Measurements from ENCODE around the gene ARHGAP12.
"Not testable (repeated sequence)": the region's sequence is repeated elsewhere in the genome, so short reads cannot be mapped to it uniquely, and the experiment has no call there.

Gene ARHGAP12

GRCh38 chr10:31896968-31897384 is 31.7 kb downstream of the ARHGAP12 start:
- Mint-ChIP-seq H3K4me3 (no peak overlapping the region), H3K36me3 (ENCODE audit: low read depth) (peaks cover 6% of the 10 kb centered on the region), H3K27ac (no peak overlapping the region), H3K27me3 (ENCODE audit: low read depth) (no peaks in the 10 kb centered on the region), H3K9me3 (no peaks in the 10 kb centered on the region), H3K4me1 (ENCODE audit: low read depth) (no peaks in the 10 kb centered on the region)
- no peak for DNase-seq (ENCODE audit: low spot score)

- H3K36me3 Mint-ChIP-seq (ENCODE audit: low read depth); H3K27me3 Mint-ChIP-seq (ENCODE audit: low read depth); H3K9me3 Mint-ChIP-seq; DNase-seq (ENCODE audit: low spot score); H3K4me3 Mint-ChIP-seq; H3K4me1 Mint-ChIP-seq (ENCODE audit: low read depth); H3K27ac Mint-ChIP-seq: not testable (repeated sequence)
These were observed 32.9 kb downstream of the ARHGAP12 start for GRCh38 chr10:31895722-31896121.

GRCh38 chr10:31888442-31888841 is 40.2 kb downstream of the ARHGAP12 start:
- H3K4me3 Mint-ChIP-seq = no peak overlapping the region
- no peak overlapping the region for H3K27ac Mint-ChIP-seq
- H3K27me3 Mint-ChIP-seq (ENCODE audit: low read depth) = no peaks in the 10 kb centered on the region
- DNase-seq (ENCODE audit: low spot score) = no peak
- H3K36me3 Mint-ChIP-seq (ENCODE audit: low read depth) = no peaks in the 10 kb centered on the region
- no peaks in the 10 kb centered on the region for H3K4me1 Mint-ChIP-seq (ENCODE audit: low read depth)
- no peaks in the 10 kb centered on the region for H3K9me3 Mint-ChIP-seq

- H3K36me3 Mint-ChIP-seq (ENCODE audit: low read depth) = no peaks in the 10 kb centered on the region
- H3K27ac Mint-ChIP-seq = no peak overlapping the region
- no peaks in the 10 kb centered on the region for H3K9me3 Mint-ChIP-seq
- H3K27me3 Mint-ChIP-seq (ENCODE audit: low read depth) = no peaks in the 10 kb centered on the region
- H3K4me3 Mint-ChIP-seq = no peak overlapping the region
- no peak for DNase-seq (ENCODE audit: low spot score)
- no peaks in the 10 kb centered on the region for H3K4me1 Mint-ChIP-seq (ENCODE audit: low read depth)
These were observed 40.8 kb downstream of the ARHGAP12 start for GRCh38 chr10:31887850-31888249.

GRCh38 chr10:31886885-31887284 is 41.7 kb downstream of the ARHGAP12 start:
- H3K4me3 Mint-ChIP-seq = no peak overlapping the region
- no peak for DNase-seq (ENCODE audit: low spot score)
- no peak overlapping the region for H3K27ac Mint-ChIP-seq
- no peaks in the 10 kb centered on the region for H3K9me3 Mint-ChIP-seq
- H3K36me3 Mint-ChIP-seq (ENCODE audit: low read depth) = no peaks in the 10 kb centered on the region
- H3K4me1 Mint-ChIP-seq (ENCODE audit: low read depth) = no peaks in the 10 kb centered on the region
- no peaks in the 10 kb centered on the region for H3K27me3 Mint-ChIP-seq (ENCODE audit: low read depth)

- DNase-seq (ENCODE audit: low spot score) = no peak
- no peak overlapping the region for H3K27ac Mint-ChIP-seq
- no peak overlapping the region for H3K4me3 Mint-ChIP-seq
- no peaks in the 10 kb centered on the region for H3K4me1 Mint-ChIP-seq (ENCODE audit: low read depth)
- H3K36me3 Mint-ChIP-seq (ENCODE audit: low read depth) = no peaks in the 10 kb centered on the region
- H3K27me3 Mint-ChIP-seq (ENCODE audit: low read depth) = no peaks in the 10 kb centered on the region
- no peaks in the 10 kb centered on the region for H3K9me3 Mint-ChIP-seq
These were observed 42.7 kb downstream of the ARHGAP12 start for GRCh38 chr10:31885971-31886370.

- DNase-seq (ENCODE audit: low spot score) = no peak
- H3K4me1 Mint-ChIP-seq (ENCODE audit: low read depth) = no peaks in the 10 kb centered on the region
- H3K36me3 Mint-ChIP-seq (ENCODE audit: low read depth) = no peaks in the 10 kb centered on the region
- no peaks in the 10 kb centered on the region for H3K27me3 Mint-ChIP-seq (ENCODE audit: low read depth)
- H3K4me3 Mint-ChIP-seq = no peak overlapping the region
- H3K27ac Mint-ChIP-seq = no peak overlapping the region
- no peaks in the 10 kb centered on the region for H3K9me3 Mint-ChIP-seq
These were observed 44.2 kb downstream of the ARHGAP12 start for GRCh38 chr10:31884386-31884785.

GRCh38 chr10:31883397-31883796 is 45.2 kb downstream of the ARHGAP12 start:
- H3K4me1 Mint-ChIP-seq (ENCODE audit: low read depth) = no peaks in the 10 kb centered on the region
- no peak overlapping the region for H3K27ac Mint-ChIP-seq
- H3K27me3 Mint-ChIP-seq (ENCODE audit: low read depth) = no peaks in the 10 kb centered on the region
- no peak for DNase-seq (ENCODE audit: low spot score)
- H3K9me3 Mint-ChIP-seq = no peaks in the 10 kb centered on the region
- no peaks in the 10 kb centered on the region for H3K36me3 Mint-ChIP-seq (ENCODE audit: low read depth)
- no peak overlapping the region for H3K4me3 Mint-ChIP-seq

- Mint-ChIP-seq H3K36me3 (ENCODE audit: low read depth) (no peaks in the 10 kb centered on the region), H3K9me3 (no peaks in the 10 kb centered on the region), H3K27me3 (ENCODE audit: low read depth) (peaks cover 2% of the 10 kb centered on the region), H3K27ac (no peak overlapping the region), H3K4me1 (ENCODE audit: low read depth) (peaks cover 13% of the 10 kb centered on the region), H3K4me3 (no peak overlapping the region)
- no peak for DNase-seq (ENCODE audit: low spot score)
These were observed 50.1 kb downstream of the ARHGAP12 start for GRCh38 chr10:31878486-31878885.

- Mint-ChIP-seq H3K36me3 (ENCODE audit: low read depth) (no peaks in the 10 kb centered on the region), H3K9me3 (no peaks in the 10 kb centered on the region), H3K4me1 (ENCODE audit: low read depth) (peaks cover 13% of the 10 kb centered on the region), H3K27ac (no peak overlapping the region), H3K27me3 (ENCODE audit: low read depth) (peaks cover 3% of the 10 kb centered on the region), H3K4me3 (no peak overlapping the region)
- no peak for DNase-seq (ENCODE audit: low spot score)
These were observed 51.8 kb downstream of the ARHGAP12 start for GRCh38 chr10:31876652-31877352.

- Mint-ChIP-seq H3K9me3 (no peaks in the 10 kb centered on the region), H3K27ac (no peak overlapping the region), H3K36me3 (ENCODE audit: low read depth) (no peaks in the 10 kb centered on the region), H3K27me3 (ENCODE audit: low read depth) (peaks cover 3% of the 10 kb centered on the region), H3K4me3 (no peak overlapping the region), H3K4me1 (ENCODE audit: low read depth) (peaks cover 13% of the 10 kb centered on the region)
- DNase-seq (ENCODE audit: low spot score) = no peak
These were observed 53.0 kb downstream of the ARHGAP12 start for GRCh38 chr10:31875608-31876007.

GRCh38 chr10:31873724-31874123 is 54.9 kb downstream of the ARHGAP12 start:
- H3K36me3 Mint-ChIP-seq (ENCODE audit: low read depth) = no peaks in the 10 kb centered on the region
- peaks cover 3% of the 10 kb centered on the region for H3K27me3 Mint-ChIP-seq (ENCODE audit: low read depth)
- H3K4me1 Mint-ChIP-seq (ENCODE audit: low read depth) = peaks cover 13% of the 10 kb centered on the region
- no peak for DNase-seq (ENCODE audit: low spot score)
- H3K9me3 Mint-ChIP-seq = no peaks in the 10 kb centered on the region
- H3K4me3 Mint-ChIP-seq = no peak overlapping the region
- no peak overlapping the region for H3K27ac Mint-ChIP-seq

- no peaks in the 10 kb centered on the region for H3K9me3 Mint-ChIP-seq
- H3K27ac Mint-ChIP-seq = no peak overlapping the region
- H3K4me3 Mint-ChIP-seq = no peak overlapping the region
- no peak for DNase-seq (ENCODE audit: low spot score)
- H3K36me3 Mint-ChIP-seq (ENCODE audit: low read depth) = no peaks in the 10 kb centered on the region
- H3K4me1 Mint-ChIP-seq (ENCODE audit: low read depth) = peaks cover 9% of the 10 kb centered on the region
- peaks cover 3% of the 10 kb centered on the region for H3K27me3 Mint-ChIP-seq (ENCODE audit: low read depth)
These were observed 57.2 kb downstream of the ARHGAP12 start for GRCh38 chr10:31871266-31872065.

- H3K9me3 Mint-ChIP-seq = no peaks in the 10 kb centered on the region
- H3K36me3 Mint-ChIP-seq (ENCODE audit: low read depth) = no peaks in the 10 kb centered on the region
- H3K4me3 Mint-ChIP-seq = no peak overlapping the region
- H3K27ac Mint-ChIP-seq = no peak overlapping the region
- DNase-seq (ENCODE audit: low spot score) = no peak
- H3K27me3 Mint-ChIP-seq (ENCODE audit: low read depth) = peaks cover 4% of the 10 kb centered on the region
- H3K4me1 Mint-ChIP-seq (ENCODE audit: low read depth) = no peaks in the 10 kb centered on the region
These were observed 61.0 kb downstream of the ARHGAP12 start for GRCh38 chr10:31867646-31868045.
